A673 (cell line): ENCODE results near the gene DLL1. TPM values are rescaled to one million over a fixed set of nuclear protein-coding genes. Genes with fewer than 3 reads are reported as not detected.

Experiments used
- BruUV-seq: library from RNA; stranded (reverse); fragments of 400-500 nt; replicated peaks from 2 replicates; lab custom pipeline; 2021; lab: Mats Ljungman, UMichigan
- CTCF ChIA-PET: fragments of 300-600 bp; sonication (Branson Sonifier 250); formaldehyde crosslinking; loops from one replicate; lab custom pipeline; 2022; ENCODE audit warnings: antibody characterized with exemption; lab: Charles Lee
- POLR2A ChIA-PET: fragments of 300-600 bp; sonication (Branson Sonifier 250); formaldehyde crosslinking; loops from one replicate; lab custom pipeline; 2022; ENCODE audit warnings: antibody characterized with exemption; ENCODE audit not compliant: low non-redundant PET; lab: Charles Lee
- DNase-seq: peaks from one replicate; pipeline ENCODE4 v3.0.0-alpha.2; 2015; ENCODE audit warnings: low spot score
- H3K27ac ChIP-seq: fragments of 200-600 bp; sonication (generic); 2 replicates; pipeline ENCODE4 v1.5.1; 2016; ENCODE audit warnings: mixed run types, low read depth, mild to moderate bottlenecking, mixed read lengths, antibody characterized with exemption, low read length; ENCODE audit not compliant: poor library complexity, severe bottlenecking
- H3K27me3 ChIP-seq: fragments of 200-600 bp; sonication (generic); replicated peaks from 2 replicates; pipeline ENCODE4 v1.6.1; 2017; ENCODE audit warnings: mixed run types, low read depth, mild to moderate bottlenecking, mixed read lengths, antibody characterized with exemption, low read length; ENCODE audit not compliant: insufficient read depth, poor library complexity
- H3K36me3 ChIP-seq: fragments of 200-600 bp; sonication (generic); 2 replicates; pipeline ENCODE4 v1.6.1; 2016; ENCODE audit warnings: mixed run types, mild to moderate bottlenecking, mixed read lengths, antibody characterized with exemption, low read length; ENCODE audit not compliant: insufficient read depth, poor library complexity, severe bottlenecking
- H3K4me1 ChIP-seq: fragments of 200-600 bp; sonication (generic); 2 replicates; pipeline ENCODE4 v1.6.1; 2017; ENCODE audit warnings: mixed run types, mild to moderate bottlenecking, mixed read lengths, antibody characterized with exemption, low read length; ENCODE audit not compliant: insufficient read depth, poor library complexity, severe bottlenecking
- H3K4me3 ChIP-seq: fragments of 200-600 bp; sonication (generic); 2 replicates; pipeline ENCODE4 v1.5.1; 2016; ENCODE audit warnings: low read depth, mixed run types, mild to moderate bottlenecking, mixed read lengths, low read length; ENCODE audit not compliant: poor library complexity, severe bottlenecking
- H3K9me3 ChIP-seq: fragments of 200-600 bp; sonication (generic); 2 replicates; pipeline ENCODE4 v1.6.1; 2016; ENCODE audit warnings: mixed run types, low read depth, mild to moderate bottlenecking, mixed read lengths, antibody characterized with exemption, low read length; ENCODE audit not compliant: poor library complexity, severe bottlenecking
- EZH2 ChIP-seq: fragments of 200-600 bp; sonication (generic); IDR thresholded peaks from 2 replicates; pipeline ENCODE4 v1.6.1; 2017; ENCODE audit warnings: borderline replicate concordance, low read depth, mild to moderate bottlenecking, mixed read lengths, antibody characterized with exemption, low read length; ENCODE audit not compliant: poor library complexity, severe bottlenecking
- intact Hi-C: fragments of 100-400 bp; cut with micrococcal nuclease; formaldehyde crosslinking; loops from one replicate; pipeline ENCODE4 v1.10.0; 2022; ENCODE audit not compliant: unreplicated experiment
- total RNA-seq: library from RNA; stranded (reverse); gene quantifications from 2 replicates; pipeline ENCODE4 v1.2.3, GENCODE V29; 2021
- TF ChIP-seq, protein P1 (sequence below): fragments of 300-800, 200-600 bp; sonication (generic); conservative IDR thresholded peaks from 2 replicates; pipeline ENCODE4 v1.5.1; 2017; ENCODE audit warnings: low read depth, mild to moderate bottlenecking, antibody characterized with exemption, low read length, moderate library complexity, mixed read lengths

DLL1 gene
- total RNA-seq, 1 experiment from 2014 or later: 1.2 TPM

GRCh38 chr6:170283212-170284081 is 7.4 kb downstream of the DLL1 start:
- TF ChIP-seq, protein P1, sequence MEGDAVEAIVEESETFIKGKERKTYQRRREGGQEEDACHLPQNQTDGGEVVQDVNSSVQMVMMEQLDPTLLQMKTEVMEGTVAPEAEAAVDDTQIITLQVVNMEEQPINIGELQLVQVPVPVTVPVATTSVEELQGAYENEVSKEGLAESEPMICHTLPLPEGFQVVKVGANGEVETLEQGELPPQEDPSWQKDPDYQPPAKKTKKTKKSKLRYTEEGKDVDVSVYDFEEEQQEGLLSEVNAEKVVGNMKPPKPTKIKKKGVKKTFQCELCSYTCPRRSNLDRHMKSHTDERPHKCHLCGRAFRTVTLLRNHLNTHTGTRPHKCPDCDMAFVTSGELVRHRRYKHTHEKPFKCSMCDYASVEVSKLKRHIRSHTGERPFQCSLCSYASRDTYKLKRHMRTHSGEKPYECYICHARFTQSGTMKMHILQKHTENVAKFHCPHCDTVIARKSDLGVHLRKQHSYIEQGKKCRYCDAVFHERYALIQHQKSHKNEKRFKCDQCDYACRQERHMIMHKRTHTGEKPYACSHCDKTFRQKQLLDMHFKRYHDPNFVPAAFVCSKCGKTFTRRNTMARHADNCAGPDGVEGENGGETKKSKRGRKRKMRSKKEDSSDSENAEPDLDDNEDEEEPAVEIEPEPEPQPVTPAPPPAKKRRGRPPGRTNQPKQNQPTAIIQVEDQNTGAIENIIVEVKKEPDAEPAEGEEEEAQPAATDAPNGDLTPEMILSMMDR: no peak
- no peak for TF ChIP-seq EZH2
- H3K4me1 ChIP-seq: peaks cover 20% of the 10 kb centered on the region
- peaks cover 6% of the 10 kb centered on the region for H3K27me3 ChIP-seq
- DNase-seq: no peak
- no peak overlapping the region for H3K27ac ChIP-seq
- H3K36me3 ChIP-seq: no peaks in the 10 kb centered on the region
- no peaks in the 10 kb centered on the region for H3K9me3 ChIP-seq
- no peak overlapping the region for H3K4me3 ChIP-seq
- ChIA-PET POLR2A (interaction anchor here (0.6 kb wide), 1 partner anchor 83 kb away, joined by 3 read pairs; no protein-coding TSS in a partner anchor), CTCF (no interaction called here)
- intact Hi-C loops: no loop called here
- no TSS peak for BruUV-seq

DNA sequence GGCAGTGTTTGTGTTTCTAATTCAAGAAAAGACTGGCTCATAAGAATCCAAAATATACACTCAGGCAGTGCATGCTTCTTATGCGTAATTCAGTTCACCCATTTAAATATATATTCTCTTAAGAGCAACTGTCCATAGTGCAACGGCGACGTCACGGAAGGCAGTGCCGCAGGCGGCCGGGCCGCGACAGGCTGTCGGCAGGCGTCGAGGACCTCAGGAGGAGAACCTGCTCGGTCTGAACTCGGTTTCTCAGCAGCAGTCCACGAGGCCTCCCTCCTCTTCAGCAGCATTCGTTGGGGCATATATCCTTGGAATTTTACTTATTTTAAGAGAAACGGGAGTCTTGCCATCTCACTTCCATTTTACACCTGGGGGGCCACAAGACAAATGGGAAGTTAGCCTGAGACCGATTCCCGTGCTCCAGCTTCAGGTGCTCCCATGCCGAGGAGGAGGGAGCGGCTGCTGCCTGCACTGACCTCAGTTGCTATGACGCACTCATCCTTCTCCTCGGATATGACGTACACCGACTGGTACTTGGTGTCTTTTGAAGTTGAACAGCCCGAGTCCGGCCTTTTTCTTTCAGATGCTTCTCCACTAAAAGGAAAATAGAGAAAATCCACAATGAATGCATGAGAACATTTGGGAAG is 8.2 kb downstream of the DLL1 start:
- CTCF ChIA-PET: no interaction called here
- peaks cover 20% of the 10 kb centered on the region for H3K4me1 ChIP-seq
- H3K4me3 ChIP-seq: no peak overlapping the region

More for the DNA sequence above, 8.2 kb downstream of the DLL1 start:
- DNase-seq: no peak
- no peak overlapping the region for H3K27ac ChIP-seq
- no peaks in the 10 kb centered on the region for H3K36me3 ChIP-seq
- H3K9me3 ChIP-seq: no peaks in the 10 kb centered on the region
- POLR2A ChIA-PET: no interaction called here
- no TSS peak for BruUV-seq
- H3K27me3 ChIP-seq: no peaks in the 10 kb centered on the region
- intact Hi-C loops: no loop called here
- TF ChIP-seq, protein P1: no peak
- TF ChIP-seq EZH2: no peak
